ENCODE data around the gene KLHDC3.

Gene KLHDC3

GRCh38 chr6:43061861-43062260, 47.8 kb downstream of the KLHDC3 start:
- DNase-seq (ENCODE audit: insufficient read length, low spot score), result peak; percentile 49
- FAIRE-seq, result no peak
- no peak for TF ChIP-seq POLR2A (IDR thresholded peaks at IDR 0.05; ENCODE audit: low read depth, low read length)

GRCh38 chr6:43062818-43063217, 48.8 kb downstream of the KLHDC3 start:
- DNase-seq (ENCODE audit: insufficient read length, low spot score) (no peak), FAIRE-seq (no peak)
- no peak for TF ChIP-seq POLR2A (IDR thresholded peaks at IDR 0.05; ENCODE audit: low read depth, low read length)

- no peak for FAIRE-seq
- no peak for TF ChIP-seq POLR2A (IDR thresholded peaks at IDR 0.05; ENCODE audit: low read depth, low read length)
- peak; percentile 75 for DNase-seq (ENCODE audit: insufficient read length, low spot score)
Observed at GRCh38 chr6:43070028-43070632, 56.1 kb downstream of the KLHDC3 start.

Data from H54 (cell line).